Naive B cell (primary cell): ENCODE data around the gene FHOD3. TPM values are rescaled to one million over a fixed set of nuclear protein-coding genes. Genes with fewer than 3 reads are reported as not detected.

Experiments used
- ATAC-seq, 2 donors: fragments of 150-1000 bp; cut with Tn5 transposase; 2 replicates each; pipeline ENCODE4 v1.10.0; 2021; ENCODE audit warnings: low read depth in 2 of 2, mild to moderate bottlenecking in 2 of 2, moderate library complexity in 2 of 2
- DNase-seq: peaks from one replicate; pipeline ENCODE4 v3.0.0; 2022
- H3K27ac Mint-ChIP-seq, 6 donors: one replicate each; pipeline ENCODE4 v1.8.0; 2020 to 2022; ENCODE audit warnings: mild to moderate bottlenecking in 6 of 6, mixed read lengths in 6 of 6, moderate library complexity in 5 of 6, inconsistent platforms in 2 of 6
- H3K27me3 Mint-ChIP-seq, 3 donors: one replicate each; pipeline ENCODE4 v1.8.0; 2021 to 2022; ENCODE audit warnings: mixed read lengths in 3 of 3, mild to moderate bottlenecking in 1 of 3
- H3K36me3 Mint-ChIP-seq, 2 donors: one replicate each; pipeline ENCODE4 v1.8.0; 2020 to 2022; ENCODE audit warnings: mixed read lengths in 2 of 2, inconsistent platforms in 1 of 2, mild to moderate bottlenecking in 1 of 2
- H3K4me1 Mint-ChIP-seq, 3 donors: one replicate each; pipeline ENCODE4 v1.8.0; 2020 to 2022; ENCODE audit warnings: mixed read lengths in 3 of 3, inconsistent platforms in 1 of 3, mild to moderate bottlenecking in 1 of 3, moderate library complexity in 1 of 3
- H3K4me3 Mint-ChIP-seq, 8 donors: one replicate each; pipeline ENCODE4 v1.8.0; 2020 to 2022; ENCODE audit warnings: mild to moderate bottlenecking in 8 of 8, mixed read lengths in 8 of 8, moderate library complexity in 8 of 8, inconsistent platforms in 2 of 8
- H3K9me3 Mint-ChIP-seq, 7 donors: one replicate each; pipeline ENCODE4 v1.8.0; 2020 to 2022; ENCODE audit warnings: mixed read lengths in 7 of 7, mild to moderate bottlenecking in 5 of 7, inconsistent platforms in 2 of 7, moderate library complexity in 1 of 7
- polyA plus RNA-seq, 6 donors: library from polyadenylated mRNA; unstranded; fragments of 300-500 nt; fragmentation: Illumina TruSeq; gene quantifications; one replicate each; pipeline ENCODE4 v1.2.3, GENCODE V29; 2021; ENCODE audit warnings: low read depth in 6 of 6

FHOD3 gene
- polyA plus RNA-seq, 6 donors from 2014 or later: not detected

DNA sequence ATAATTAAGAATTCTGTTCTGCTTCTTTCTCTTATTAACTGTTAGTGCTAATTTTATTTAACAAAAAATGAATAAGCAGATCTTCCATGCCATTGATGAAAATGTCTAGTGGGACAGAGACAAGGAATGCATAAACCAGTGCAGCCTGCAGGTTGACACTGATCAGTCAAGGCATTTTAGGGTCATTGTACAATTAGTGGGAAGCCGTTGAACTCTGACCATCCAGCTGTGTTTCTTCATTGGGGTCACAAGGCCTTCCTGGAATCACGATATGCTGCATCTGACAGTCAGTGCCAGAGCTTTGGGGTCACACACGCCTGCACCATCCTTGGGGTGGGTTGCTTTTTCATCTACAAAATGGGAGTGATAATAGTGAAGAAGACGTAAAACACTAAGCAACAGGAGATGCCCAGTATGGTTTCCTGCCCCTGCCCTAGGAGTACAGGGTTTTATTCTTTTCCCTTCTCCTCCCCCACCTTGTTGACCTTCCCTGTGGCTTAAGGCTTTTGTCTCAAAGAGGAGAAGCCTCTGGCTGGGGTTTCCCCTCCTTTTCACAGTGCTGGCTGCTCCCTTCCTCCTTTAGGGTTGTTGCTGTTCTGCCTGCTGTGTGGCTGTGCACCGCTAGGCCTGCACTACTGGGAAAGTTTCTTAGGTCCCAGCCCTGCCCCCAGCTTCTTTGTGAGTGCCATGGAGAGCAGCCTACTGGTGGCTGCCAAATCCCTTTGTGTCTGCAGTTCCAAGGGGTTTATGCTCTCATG, 285.7 kb downstream of the FHOD3 start:
- Mint-ChIP-seq H3K4me1 (no peaks in the 10 kb centered on the region), H3K27ac (peak overlapping the region in 1 of 6 donors; percentile 32), H3K9me3 (peaks cover 0 to under 1% (median 0%) of the 10 kb centered on the region in 7 donors), H3K36me3 (no peaks in the 10 kb centered on the region), H3K4me3 (no peak overlapping the region), H3K27me3 (peaks cover 0 to 24% (median 1%) of the 10 kb centered on the region in 3 donors)
- ATAC-seq (no peak), DNase-seq (no peak)

DNA sequence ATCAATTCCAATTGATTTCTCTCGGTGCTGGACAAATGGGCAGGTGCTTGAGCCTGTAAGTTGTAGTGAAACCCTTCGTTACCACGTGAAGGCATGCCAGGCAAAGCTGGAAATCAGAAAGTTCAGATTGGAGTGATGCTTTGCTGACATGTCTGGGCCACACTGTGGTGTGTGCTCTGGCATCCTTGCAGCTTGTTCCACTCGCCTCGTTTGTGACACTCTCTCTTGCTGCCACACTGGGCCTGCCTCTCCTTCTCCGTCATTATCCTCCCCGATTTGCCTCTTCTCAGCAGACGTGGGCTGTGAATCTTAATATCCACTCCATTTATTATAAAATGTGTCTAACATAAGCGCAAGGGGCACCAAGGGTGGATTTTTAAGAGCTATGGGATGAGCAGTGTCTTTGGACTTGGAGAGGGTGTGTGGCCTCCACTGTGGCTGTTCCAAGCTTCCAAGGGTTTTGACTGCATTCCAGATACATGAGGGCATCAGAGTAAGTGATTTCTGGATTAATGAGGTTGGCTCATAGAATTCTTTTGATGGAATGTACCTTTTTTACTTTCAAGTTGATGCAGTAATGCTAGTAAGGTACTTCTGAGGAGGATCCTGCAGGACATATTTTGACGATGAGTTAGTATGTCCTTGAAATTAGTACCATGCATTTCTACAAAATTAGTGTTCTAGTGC, 292.5 kb downstream of the FHOD3 start:
- H3K27ac Mint-ChIP-seq: no peak overlapping the region
- no peak for DNase-seq
- peaks cover 0 to 4% (median 0%) of the 10 kb centered on the region in 7 donors for H3K9me3 Mint-ChIP-seq
- H3K4me3 Mint-ChIP-seq: no peak overlapping the region
- no peak for ATAC-seq
- no peaks in the 10 kb centered on the region for H3K36me3 Mint-ChIP-seq
- no peaks in the 10 kb centered on the region for H3K4me1 Mint-ChIP-seq
- H3K27me3 Mint-ChIP-seq: peaks cover 0 to 13% (median 8%) of the 10 kb centered on the region in 3 donors

DNA sequence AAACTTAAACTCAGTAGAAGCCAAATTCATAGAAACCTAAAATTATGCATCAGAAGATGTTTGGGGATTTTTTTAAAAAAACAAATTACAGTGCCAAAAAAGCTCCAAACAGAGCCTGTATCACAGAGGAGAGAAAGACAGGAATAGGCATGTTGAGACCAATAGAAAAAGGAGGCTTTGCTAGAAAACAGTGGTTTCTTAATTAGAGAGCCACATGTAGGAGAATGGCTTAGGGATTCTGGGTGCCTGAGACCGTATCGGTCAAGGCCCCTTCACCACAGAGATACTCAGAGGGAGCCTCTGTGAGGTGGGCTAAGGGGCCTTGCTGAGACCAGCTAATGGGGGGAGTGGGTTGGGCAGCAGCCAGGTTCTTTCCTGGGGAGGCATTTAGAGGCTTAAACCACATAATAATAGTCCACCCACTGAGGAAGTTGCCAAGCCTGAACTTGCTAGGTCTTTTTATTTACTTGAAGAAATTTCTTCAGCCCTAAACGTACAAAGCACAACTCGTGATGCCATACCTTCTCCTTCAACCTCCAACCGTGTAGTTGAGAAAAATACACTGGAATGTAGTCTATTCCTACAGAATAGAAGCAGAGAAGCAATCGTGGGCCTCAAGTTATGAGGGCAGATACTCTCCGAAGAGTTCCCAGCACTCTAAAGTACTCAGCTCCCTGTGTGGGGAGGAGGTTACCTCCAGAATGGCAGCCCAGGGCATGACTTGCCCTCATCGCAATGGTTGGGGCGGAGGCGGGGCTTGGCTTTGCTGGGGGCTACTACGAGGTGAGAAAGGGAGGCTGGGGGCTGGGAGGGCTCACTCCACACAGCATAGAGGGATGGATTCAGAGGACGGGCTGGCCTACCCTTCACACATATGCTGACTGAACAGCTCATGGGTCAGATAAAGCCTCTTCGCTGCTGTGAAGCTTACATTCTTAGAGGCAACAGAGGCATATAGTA, 293.4 kb downstream of the FHOD3 start:
- DNase-seq: no peak
- peaks cover 0 to 13% (median 8%) of the 10 kb centered on the region in 3 donors for H3K27me3 Mint-ChIP-seq
- no peaks in the 10 kb centered on the region for H3K4me1 Mint-ChIP-seq
- no peak for ATAC-seq
- H3K9me3 Mint-ChIP-seq: peaks cover 0 to 4% (median 0%) of the 10 kb centered on the region in 7 donors
- no peak overlapping the region for H3K27ac Mint-ChIP-seq
- H3K36me3 Mint-ChIP-seq: no peaks in the 10 kb centered on the region
- H3K4me3 Mint-ChIP-seq: no peak overlapping the region

DNA sequence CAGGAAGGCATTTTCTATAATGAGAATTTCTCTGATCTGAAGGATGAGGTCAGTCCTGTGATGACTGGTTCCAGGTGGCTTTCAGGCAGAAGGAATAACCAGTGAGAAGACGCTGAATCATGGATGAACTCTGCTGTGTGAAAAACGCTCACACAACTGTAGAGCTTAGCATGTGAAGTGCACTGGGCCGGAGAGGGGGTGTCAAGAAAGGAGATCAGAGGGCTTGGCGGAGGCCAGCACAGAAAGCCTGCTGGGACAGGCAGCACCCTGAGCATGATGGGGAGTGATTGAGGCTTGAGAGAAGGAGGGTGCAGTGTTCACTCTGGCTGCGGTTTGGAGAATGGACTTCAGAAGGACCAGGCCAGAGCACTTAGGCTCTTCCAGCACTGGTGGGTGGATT, 294.8 kb downstream of the FHOD3 start:
- Mint-ChIP-seq H3K4me3 (no peak overlapping the region), H3K36me3 (no peaks in the 10 kb centered on the region), H3K27me3 (peaks cover 0 to 8% (median 1%) of the 10 kb centered on the region in 3 donors), H3K27ac (peak overlapping the region in 1 of 6 donors; percentile 13), H3K9me3 (peaks cover 0 to 4% (median 0%) of the 10 kb centered on the region in 7 donors), H3K4me1 (no peaks in the 10 kb centered on the region)
- ATAC-seq (no peak), DNase-seq (no peak)

DNA sequence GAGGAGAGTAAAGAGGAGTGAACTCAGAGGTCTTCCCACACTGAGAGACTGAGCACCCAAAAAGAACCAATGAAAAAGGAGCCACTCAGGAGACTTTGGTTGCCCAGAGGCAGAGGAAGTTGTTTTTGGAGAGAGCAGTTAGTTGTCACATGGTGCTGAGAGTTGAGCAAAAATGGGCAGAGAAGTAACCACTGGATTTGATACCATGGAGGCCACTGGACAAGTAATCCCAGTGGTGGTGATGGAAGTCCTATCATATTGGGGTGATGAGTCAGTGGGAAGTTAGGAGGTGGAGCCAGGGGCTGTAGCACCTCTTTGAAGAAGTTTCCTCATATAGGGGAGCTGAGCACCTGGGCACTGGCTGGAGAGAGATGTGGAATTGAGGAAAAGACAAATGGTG, 295.5 kb downstream of the FHOD3 start:
- Mint-ChIP-seq H3K36me3 (no peaks in the 10 kb centered on the region), H3K4me3 (no peak overlapping the region), H3K9me3 (peaks cover 0 to 4% (median 0%) of the 10 kb centered on the region in 7 donors), H3K27me3 (peaks cover 0 to 8% (median 0%) of the 10 kb centered on the region in 3 donors), H3K4me1 (no peaks in the 10 kb centered on the region), H3K27ac (no peak overlapping the region)
- DNase-seq: no peak
- ATAC-seq: no peak

DNA sequence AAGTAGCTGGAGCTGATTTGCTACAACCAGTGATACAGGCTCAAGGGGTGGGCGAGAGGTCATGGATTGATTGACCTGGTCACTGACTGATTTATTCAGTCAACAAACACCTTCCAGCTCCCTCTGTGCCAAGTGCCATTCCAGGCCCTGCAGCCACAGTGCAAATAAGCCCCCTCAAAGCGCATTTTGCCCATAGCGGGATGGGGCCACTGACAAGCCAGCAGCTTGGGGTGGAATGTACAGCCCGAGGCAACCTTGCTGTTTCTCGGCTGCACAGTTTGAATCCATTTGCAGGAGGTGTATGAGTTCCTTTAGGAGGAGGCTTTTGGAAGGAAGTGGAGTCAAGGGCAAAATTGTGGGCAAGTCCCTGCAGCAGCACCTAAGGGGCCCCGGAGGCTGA, 296.1 kb downstream of the FHOD3 start:
- Mint-ChIP-seq H3K9me3 (peaks cover 0 to 4% (median 0%) of the 10 kb centered on the region in 7 donors), H3K27me3 (peaks cover 0 to 8% (median 0%) of the 10 kb centered on the region in 3 donors), H3K36me3 (no peaks in the 10 kb centered on the region), H3K27ac (no peak overlapping the region), H3K4me3 (no peak overlapping the region), H3K4me1 (no peaks in the 10 kb centered on the region)
- ATAC-seq (no peak), DNase-seq (no peak)

DNA sequence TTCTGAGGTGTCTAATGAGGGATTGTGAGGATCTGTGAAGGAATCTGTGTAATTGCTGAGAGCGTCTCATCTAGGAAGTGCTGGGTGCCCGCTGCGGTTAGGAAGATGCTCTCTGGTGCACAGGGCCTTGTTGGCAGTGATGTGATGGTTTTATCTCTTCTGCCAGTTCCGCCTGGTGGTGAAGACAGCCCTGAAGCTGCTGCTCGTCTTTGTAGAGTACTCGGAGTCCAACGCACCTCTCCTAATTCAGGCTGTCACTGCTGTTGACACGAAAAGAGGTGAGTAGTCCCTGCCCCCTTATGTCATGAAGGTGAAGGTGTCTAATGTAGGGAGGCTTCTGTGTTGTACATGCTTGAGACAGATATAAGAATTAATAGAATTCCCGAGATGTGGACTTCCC, 297.1 kb downstream of the FHOD3 start:
- H3K36me3 Mint-ChIP-seq: no peaks in the 10 kb centered on the region
- H3K27ac Mint-ChIP-seq: no peak overlapping the region
- ATAC-seq: no peak
- peaks cover 0 to 4% (median 0%) of the 10 kb centered on the region in 7 donors for H3K9me3 Mint-ChIP-seq
- H3K4me3 Mint-ChIP-seq: no peak overlapping the region
- H3K4me1 Mint-ChIP-seq: no peaks in the 10 kb centered on the region
- DNase-seq: no peak
- H3K27me3 Mint-ChIP-seq: peaks cover 0 to 8% (median 0%) of the 10 kb centered on the region in 3 donors

DNA sequence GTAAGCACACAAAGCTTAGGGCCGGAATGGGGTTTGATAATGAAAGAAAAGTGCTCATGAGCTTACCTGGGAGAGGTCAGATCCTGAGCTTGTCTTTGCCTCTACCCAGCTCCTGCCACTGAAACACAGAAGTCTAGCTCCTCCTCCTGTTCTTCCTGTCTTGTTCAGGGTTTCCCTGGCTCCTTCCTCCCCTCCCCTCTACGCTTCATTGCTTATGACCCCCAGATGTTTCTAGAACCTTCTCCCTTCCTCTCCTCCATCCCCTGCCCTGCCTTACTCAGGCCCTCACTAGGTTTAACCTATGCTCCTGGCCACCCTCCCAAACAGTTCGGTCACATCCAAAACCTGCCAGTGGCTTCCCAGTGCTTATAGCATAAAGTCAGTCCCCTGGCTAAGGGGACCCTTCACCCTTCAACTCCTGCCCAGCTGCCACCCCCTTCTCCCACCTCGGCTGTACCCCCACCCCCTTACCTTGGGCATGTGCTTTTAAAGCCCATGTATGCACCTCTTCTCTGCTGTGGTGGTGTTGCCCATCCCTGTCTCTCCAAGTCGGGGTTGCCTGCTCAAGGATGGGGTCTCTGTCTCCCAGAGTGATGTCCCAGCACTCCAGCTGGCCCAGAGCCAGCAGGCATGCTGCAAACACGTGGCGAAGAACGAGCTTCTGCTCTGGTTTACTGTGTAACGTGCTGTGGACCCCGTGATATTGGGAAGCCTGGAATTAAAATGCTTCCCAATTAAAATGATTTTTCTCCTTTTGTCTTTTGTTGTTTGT, 297.7 kb downstream of the FHOD3 start:
- Mint-ChIP-seq H3K27me3 (peaks cover 0 to 8% (median 0%) of the 10 kb centered on the region in 3 donors), H3K4me3 (no peak overlapping the region), H3K9me3 (peaks cover 0 to 4% (median 0%) of the 10 kb centered on the region in 7 donors), H3K4me1 (no peaks in the 10 kb centered on the region), H3K27ac (no peak overlapping the region), H3K36me3 (no peaks in the 10 kb centered on the region)
- ATAC-seq (no peak), DNase-seq (no peak)

DNA sequence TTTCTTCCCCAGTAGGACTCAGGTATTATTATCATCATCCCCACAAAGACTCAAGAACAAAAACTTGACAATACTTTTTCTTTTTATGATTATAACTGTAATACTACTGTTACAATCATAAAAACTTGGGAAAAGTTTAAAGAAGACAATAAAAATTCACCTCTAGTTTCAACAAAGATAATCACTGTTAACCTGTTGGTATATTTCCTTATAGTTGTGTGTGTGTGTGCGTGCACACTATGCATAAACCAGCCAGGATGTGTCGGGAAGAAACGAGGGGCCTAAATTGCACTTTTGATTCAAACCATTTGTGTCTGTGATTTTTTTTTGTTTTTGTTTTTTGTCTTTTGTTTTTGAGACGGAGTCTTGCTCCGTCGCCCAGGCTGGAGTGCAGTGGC, 298.3 kb downstream of the FHOD3 start:
- no peak for ATAC-seq
- DNase-seq: no peak
- H3K27me3 Mint-ChIP-seq: peaks cover 0 to 8% (median 0%) of the 10 kb centered on the region in 3 donors
- H3K36me3 Mint-ChIP-seq: no peaks in the 10 kb centered on the region
- H3K9me3 Mint-ChIP-seq: peaks cover 0 to 4% (median 0%) of the 10 kb centered on the region in 7 donors
- no peak overlapping the region for H3K27ac Mint-ChIP-seq
- no peaks in the 10 kb centered on the region for H3K4me1 Mint-ChIP-seq
- H3K4me3 Mint-ChIP-seq: no peak overlapping the region

DNA sequence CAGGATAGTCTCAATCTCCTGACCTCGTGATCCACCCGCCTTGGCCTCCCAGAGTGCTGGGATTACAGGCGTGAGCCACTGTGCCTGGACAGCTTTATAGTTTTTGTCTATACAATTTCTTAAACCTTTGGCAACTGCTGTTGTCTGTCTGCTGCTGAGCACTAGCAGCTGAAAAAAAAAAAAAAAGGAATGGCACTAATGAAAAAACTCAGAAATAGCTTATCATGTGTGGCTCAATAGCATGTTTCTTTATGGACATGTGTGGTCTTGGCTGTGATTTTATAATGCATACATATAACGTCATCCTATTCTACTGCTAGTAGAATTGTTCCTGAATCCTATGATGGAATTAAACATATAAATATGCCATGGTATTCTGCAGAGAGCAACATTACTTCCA, 300.1 kb downstream of the FHOD3 start:
- Mint-ChIP-seq H3K9me3 (peaks cover 0 to 4% (median 0%) of the 10 kb centered on the region in 7 donors), H3K4me1 (no peaks in the 10 kb centered on the region), H3K27me3 (peaks cover 0 to 6% (median 0%) of the 10 kb centered on the region in 3 donors), H3K27ac (no peak overlapping the region), H3K36me3 (no peaks in the 10 kb centered on the region), H3K4me3 (no peak overlapping the region)
- no peak for DNase-seq
- ATAC-seq: no peak

DNA sequence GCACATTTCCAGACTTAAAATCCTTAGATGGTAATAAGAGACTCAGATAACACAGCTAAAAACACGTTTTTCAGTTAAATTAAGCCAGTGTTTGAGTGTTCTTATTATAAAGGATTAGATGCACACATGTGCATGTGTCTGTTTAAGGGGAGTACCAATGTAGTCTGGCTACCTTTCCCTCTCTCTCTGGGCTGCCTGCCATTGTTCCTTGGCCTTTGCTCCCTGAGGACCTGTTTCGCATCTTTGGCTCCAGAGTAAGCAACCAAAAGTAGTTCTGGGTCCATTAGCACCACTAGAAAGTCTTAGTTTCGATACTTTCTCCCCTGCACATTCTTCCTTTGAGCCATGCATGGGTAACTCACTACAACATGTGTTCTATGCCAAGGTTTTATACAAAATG, 303.0 kb downstream of the FHOD3 start:
- peak overlapping the region in 1 of 6 donors; percentile 12 for H3K27ac Mint-ChIP-seq
- H3K9me3 Mint-ChIP-seq: peaks cover 0 to 2% (median 0%) of the 10 kb centered on the region in 7 donors
- ATAC-seq (no peak), DNase-seq (no peak)
- H3K36me3 Mint-ChIP-seq: no peaks in the 10 kb centered on the region
- H3K27me3 Mint-ChIP-seq: no peaks in the 10 kb centered on the region
- H3K4me3 Mint-ChIP-seq: no peak overlapping the region
- H3K4me1 Mint-ChIP-seq: no peaks in the 10 kb centered on the region

DNA sequence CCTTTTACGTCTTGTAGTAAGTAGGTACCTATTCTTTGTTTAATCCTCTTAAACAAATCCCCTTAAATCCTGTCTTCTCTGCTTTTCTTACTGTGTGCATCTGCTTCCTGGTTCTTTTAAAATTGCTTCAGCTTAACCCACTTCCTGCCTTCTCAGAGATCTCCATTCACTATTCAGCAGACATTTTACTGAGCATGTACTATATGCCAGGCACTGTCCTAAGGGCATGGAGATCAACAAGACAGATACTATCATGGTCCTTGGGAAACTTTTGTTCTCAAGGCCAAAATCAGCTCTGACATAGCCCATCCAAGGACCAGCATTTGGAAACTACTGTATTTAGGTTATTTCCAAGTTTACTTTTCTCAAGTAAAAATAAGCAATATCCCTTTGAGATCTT, 303.8 kb downstream of the FHOD3 start:
- DNase-seq (no peak), ATAC-seq (no peak)
- H3K4me1 Mint-ChIP-seq: no peaks in the 10 kb centered on the region
- no peaks in the 10 kb centered on the region for H3K27me3 Mint-ChIP-seq
- H3K9me3 Mint-ChIP-seq: peaks cover 0 to 2% (median 0%) of the 10 kb centered on the region in 7 donors
- no peaks in the 10 kb centered on the region for H3K36me3 Mint-ChIP-seq
- no peak overlapping the region for H3K4me3 Mint-ChIP-seq
- no peak overlapping the region for H3K27ac Mint-ChIP-seq
